GM18867 (cell line): Measurements from ENCODE around the gene NRCAM.
A peak's percentile ranks its signal among the peaks of the same experiment; 100 is the strongest.

Experiments
- ATAC-seq: cut with Tn5 transposase; IDR thresholded peaks from one replicate; pipeline ENCODE4 v1.9.1; 2021; ENCODE audit warnings: mild to moderate bottlenecking, moderate library complexity; ENCODE audit not compliant: unreplicated experiment

Gene NRCAM

GRCh38 chr7:108140671-108141070 is 315.6 kb downstream of the NRCAM start:
- ATAC-seq: no peak

GRCh38 chr7:108138911-108139310 is 317.3 kb downstream of the NRCAM start:
- no peak for ATAC-seq

- no peak for ATAC-seq
Observed at GRCh38 chr7:108137993-108138392, 318.2 kb downstream of the NRCAM start.

GRCh38 chr7:108137040-108137439 is 319.2 kb downstream of the NRCAM start:
- no peak for ATAC-seq

- ATAC-seq: peak; percentile 20
Observed at GRCh38 chr7:108136191-108136688, 320.0 kb downstream of the NRCAM start.

- peak; percentile 98 for ATAC-seq
Observed at GRCh38 chr7:108135446-108136190, 320.6 kb downstream of the NRCAM start.

GRCh38 chr7:108134486-108134885 is 321.8 kb downstream of the NRCAM start:
- ATAC-seq: no peak

GRCh38 chr7:108132551-108133265 is 323.5 kb downstream of the NRCAM start:
- no peak for ATAC-seq

- no peak for ATAC-seq
Observed at GRCh38 chr7:108130261-108130660, 326.0 kb downstream of the NRCAM start, which contains the start of gene LAMB4. TSS of gene LAMB4 (minus strand) at chr7:108130361. CDS start at chr7:108123164, 7,197 bp downstream.

- no peak for ATAC-seq
Observed at GRCh38 chr7:108129018-108129965, 326.9 kb downstream of the NRCAM start.

- no peak for ATAC-seq
Observed at GRCh38 chr7:108128514-108128913, 327.7 kb downstream of the NRCAM start.

GRCh38 chr7:108127461-108127860 is 328.8 kb downstream of the NRCAM start:
- ATAC-seq: no peak

- no peak for ATAC-seq
Observed at GRCh38 chr7:108124820-108125219, 331.4 kb downstream of the NRCAM start.

GRCh38 chr7:108122181-108122580 is 334.1 kb downstream of the NRCAM start:
- no peak for ATAC-seq

- no peak for ATAC-seq
Observed at GRCh38 chr7:108120933-108121332, 335.3 kb downstream of the NRCAM start.

GRCh38 chr7:108120196-108120595 is 336.0 kb downstream of the NRCAM start:
- ATAC-seq: no peak

- ATAC-seq: no peak
Observed at GRCh38 chr7:108118959-108119358, 337.3 kb downstream of the NRCAM start.

GRCh38 chr7:108114117-108114841 is 342.0 kb downstream of the NRCAM start:
- peak; percentile 87 for ATAC-seq

GRCh38 chr7:108112683-108113082 is 343.6 kb downstream of the NRCAM start:
- ATAC-seq: no peak

GRCh38 chr7:108109221-108109908 is 346.9 kb downstream of the NRCAM start:
- ATAC-seq: peak; percentile 69
